SK-N-MC (cell line): ENCODE results near the gene CBY1.
A peak's percentile ranks its signal among the peaks of the same experiment; 100 is the strongest.

Source experiments
- DNase-seq: peaks from one replicate; pipeline ENCODE4 v3.0.0-alpha.2; 2011; ENCODE audit warnings: low read depth, low spot score
- H3K27ac ChIP-seq: fragments of 200-600 bp; sonication (generic); 2 replicates; pipeline ENCODE4 v1.5.1; 2016; ENCODE audit warnings: mixed run types
- H3K36me3 ChIP-seq: fragments of 200-600 bp; sonication (generic); 2 replicates; pipeline ENCODE4 v1.6.1; 2017; ENCODE audit warnings: antibody characterized with exemption, low read length, mixed read lengths; ENCODE audit not compliant: insufficient read depth
- H3K4me3 ChIP-seq: fragments of 200-600 bp; sonication (generic); 2 replicates; pipeline ENCODE4 v1.5.1; 2016
- H3K9ac ChIP-seq: fragments of 200-600 bp; sonication (generic); 2 replicates; pipeline ENCODE4 v1.8.0; 2017; ENCODE audit warnings: mixed run types, mixed read lengths; ENCODE audit not compliant: insufficient read length
- H3K9me3 ChIP-seq: fragments of 200-600 bp; sonication (generic); 2 replicates; pipeline ENCODE4 v1.6.1; 2017; ENCODE audit warnings: low read depth, mild to moderate bottlenecking, antibody characterized with exemption, low read length, moderate library complexity, mixed read lengths
- EZH2 ChIP-seq: fragments of 200-600 bp; sonication (generic); IDR thresholded peaks from one replicate; pipeline ENCODE4 v1.6.1; 2017; ENCODE audit warnings: antibody characterized with exemption
- FOXP2 ChIP-seq: optimal IDR thresholded peaks from 2 replicates; pipeline ENCODE3; 2011; ENCODE audit warnings: mild to moderate bottlenecking, moderate library complexity; ENCODE audit not compliant: insufficient read depth; ENCODE audit errors: extremely low read length, control extremely low read depth
- POLR2AphosphoS5 ChIP-seq: IDR thresholded peaks from 2 replicates; pipeline ENCODE4 v1.6.1; 2012; ENCODE audit warnings: mild to moderate bottlenecking, low read depth, low read length, borderline replicate concordance

The CBY1 gene

DNA sequence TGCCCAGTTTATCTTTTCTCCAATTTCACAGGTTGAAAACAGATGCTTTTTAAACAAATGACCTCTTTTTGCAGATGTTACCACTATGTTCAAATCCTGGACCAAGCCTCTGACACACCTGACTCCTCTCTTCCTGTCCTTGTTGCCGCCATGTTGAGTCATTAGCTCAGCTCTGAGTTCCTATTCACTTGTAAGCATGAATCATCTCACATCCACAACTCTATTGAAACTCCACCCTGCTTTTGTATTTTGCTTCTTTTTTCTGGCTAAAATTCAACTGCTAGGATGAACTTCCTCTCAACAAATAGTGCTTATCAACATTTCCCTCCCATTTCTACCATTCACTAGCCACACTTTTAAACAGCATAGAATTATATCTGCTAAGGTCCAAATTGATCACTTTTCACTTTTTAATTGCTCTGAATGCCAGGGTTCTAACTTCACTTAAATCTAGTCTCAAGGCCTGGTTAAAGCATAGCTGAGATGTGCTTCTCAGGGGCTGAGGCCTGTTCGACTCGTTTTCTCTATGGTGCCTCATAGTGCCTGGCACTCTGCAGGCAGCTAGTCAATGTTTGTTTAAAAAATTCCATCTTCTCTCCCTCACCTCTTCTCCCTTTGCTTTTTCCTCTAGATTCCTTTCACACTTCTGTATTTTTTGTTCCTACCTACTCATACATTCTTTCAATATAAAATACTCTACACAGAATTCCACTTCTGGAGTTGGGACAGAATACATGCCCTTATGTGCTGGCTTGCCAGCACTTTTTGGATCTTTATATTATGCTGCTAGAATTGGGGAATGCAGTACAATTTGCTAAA, 40.4 kb downstream of the CBY1 start:
- no peak overlapping the region for H3K4me3 ChIP-seq

DNA sequence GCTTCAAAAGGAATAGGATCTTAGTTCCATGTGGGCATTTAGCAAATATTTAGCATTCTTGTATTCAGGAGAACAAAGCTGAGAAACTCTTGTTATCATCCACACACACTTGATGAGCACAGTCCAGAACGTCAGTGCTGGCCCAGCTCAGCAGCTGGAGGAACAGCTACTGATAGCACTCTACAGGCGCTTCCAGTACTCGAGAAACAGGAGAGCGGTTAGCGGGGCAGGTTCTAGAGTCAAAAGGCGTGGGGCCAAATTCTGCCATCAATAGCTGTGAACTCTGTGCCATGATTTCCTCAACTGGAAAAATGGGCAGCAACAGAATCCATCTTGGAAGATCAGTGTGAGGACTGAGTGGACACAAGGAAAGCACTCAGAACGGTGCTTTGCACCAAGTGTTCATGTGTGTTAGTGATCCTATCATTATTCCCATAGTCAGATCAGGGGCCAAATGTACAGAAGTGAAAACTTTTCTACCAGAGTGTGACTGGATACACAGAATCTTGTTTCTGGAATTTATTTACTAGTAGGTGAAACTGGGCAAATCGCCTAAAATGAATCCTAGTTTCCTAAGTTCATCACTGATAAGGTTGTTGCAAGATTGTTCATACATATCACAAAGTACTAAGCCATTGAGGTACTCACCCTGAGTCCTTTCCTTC, 41.1 kb downstream of the CBY1 start:
- Histone ChIP-seq H3K9me3 (no peaks in the 10 kb centered on the region), H3K36me3 (peaks cover 19% of the 10 kb centered on the region), H3K9ac (no peak overlapping the region), H3K27ac (peak overlapping the region; percentile 17; the same call in 1 of the 2 replicates), H3K4me3 (peak overlapping the region; percentile 98)
- TF ChIP-seq POLR2AphosphoS5 (no peak), FOXP2 (no peak), EZH2 (no peak)
- no peak for DNase-seq

More for the DNA sequence above, 40.4 kb downstream of the CBY1 start:
- DNase-seq = no peak
- Histone ChIP-seq H3K36me3 (peaks cover 19% of the 10 kb centered on the region), H3K27ac (peak overlapping the region; percentile 17; the same call in 1 of the 2 replicates), H3K9me3 (no peaks in the 10 kb centered on the region), H3K9ac (no peak overlapping the region)
- no peak for TF ChIP-seq FOXP2
- no peak for TF ChIP-seq EZH2

DNA sequence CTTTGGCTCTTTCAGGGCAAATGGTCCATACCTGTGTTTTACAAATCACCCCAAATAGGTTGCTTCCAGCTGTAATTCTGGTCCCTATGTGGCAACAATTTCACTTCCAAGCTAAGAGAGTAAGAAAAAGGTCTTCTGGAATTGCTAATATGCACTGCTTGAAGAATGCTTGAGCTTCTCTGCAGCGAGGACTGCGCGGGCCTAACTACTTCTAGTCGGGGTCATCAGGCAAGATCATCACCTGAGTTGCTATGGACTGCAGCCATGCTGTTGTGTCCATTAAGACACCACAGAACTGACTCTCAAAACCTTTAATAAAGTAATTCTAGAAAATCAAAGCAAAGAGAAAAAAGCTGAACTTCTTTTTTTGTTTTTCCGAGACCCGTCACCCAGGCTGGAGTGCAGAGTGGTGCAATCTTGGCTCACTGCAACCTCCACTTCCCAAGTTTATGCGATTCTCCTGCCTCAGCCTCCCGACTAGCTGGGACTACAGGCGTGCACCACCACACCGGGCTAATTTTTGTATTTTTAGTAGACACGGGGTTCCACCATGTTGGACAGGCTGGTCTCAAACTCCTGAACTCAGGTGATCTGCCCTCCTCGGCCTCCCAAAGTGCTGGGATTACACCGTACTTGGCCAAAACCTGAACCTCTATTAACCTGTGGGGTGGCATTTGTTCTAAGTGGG, 42.1 kb downstream of the CBY1 start:
- Histone ChIP-seq H3K4me3 (peak overlapping the region; percentile 98), H3K9ac (no peak overlapping the region), H3K9me3 (no peaks in the 10 kb centered on the region), H3K36me3 (peaks cover 16% of the 10 kb centered on the region), H3K27ac (0 out of 2 replicates have a peak overlapping the region, but pooled peaks have one; percentile 19)
- DNase-seq = no peak
- TF ChIP-seq EZH2 (no peak), POLR2AphosphoS5 (no peak), FOXP2 (no peak)

DNA sequence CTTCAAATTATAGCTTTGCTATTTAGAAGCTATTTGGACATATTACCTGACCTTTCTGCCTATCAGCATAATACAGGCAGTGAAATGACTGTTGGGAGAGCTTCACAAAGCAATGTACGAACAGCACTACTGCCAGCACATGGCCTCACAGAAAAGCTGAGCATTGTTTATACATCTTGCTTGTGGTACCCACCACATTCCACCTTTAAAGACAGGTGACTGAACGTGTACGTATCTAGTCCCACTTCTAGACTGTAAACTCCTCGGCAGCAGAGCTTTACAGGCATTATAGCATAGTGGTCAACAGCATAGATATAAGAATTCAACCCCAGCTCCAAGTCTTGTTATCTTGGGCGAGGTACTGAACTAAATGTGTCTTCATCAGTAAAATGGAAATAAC, 42.7 kb downstream of the CBY1 start:
- Histone ChIP-seq H3K9ac (peak overlapping the region; percentile 97), H3K9me3 (no peaks in the 10 kb centered on the region), H3K27ac (no peak overlapping the region), H3K4me3 (peak overlapping the region; percentile 98), H3K36me3 (peaks cover 16% of the 10 kb centered on the region)
- DNase-seq = no peak
- TF ChIP-seq FOXP2 (no peak), POLR2AphosphoS5 (no peak), EZH2 (no peak)

DNA sequence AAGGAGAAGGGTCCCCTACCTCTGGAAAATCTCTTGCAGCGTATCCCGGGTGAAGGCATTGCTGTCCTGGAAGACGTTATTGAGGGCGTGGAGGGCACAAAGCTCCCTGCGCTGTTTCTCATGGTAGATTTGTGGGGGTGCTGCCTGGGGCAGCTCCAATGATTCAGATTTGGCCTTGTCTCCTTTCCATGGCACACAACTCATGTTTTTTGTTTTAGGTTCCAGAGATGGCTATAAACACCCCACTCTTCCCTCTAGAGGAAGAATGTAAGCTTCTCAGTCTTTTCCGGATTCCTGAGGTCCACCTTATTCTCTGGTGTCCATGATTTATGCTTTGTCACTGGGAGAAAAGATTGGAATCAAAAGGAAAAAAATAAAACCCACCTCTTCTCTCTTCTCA, 43.3 kb downstream of the CBY1 start:
- Histone ChIP-seq H3K27ac (peak overlapping the region; percentile 76; the same call in 1 of the 2 replicates), H3K4me3 (peak overlapping the region; percentile 98), H3K36me3 (peaks cover 16% of the 10 kb centered on the region), H3K9me3 (no peaks in the 10 kb centered on the region), H3K9ac (peak overlapping the region; percentile 97)
- no peak for DNase-seq
- TF ChIP-seq EZH2 = no peak
- TF ChIP-seq POLR2AphosphoS5 = no peak
- no peak for TF ChIP-seq FOXP2

DNA sequence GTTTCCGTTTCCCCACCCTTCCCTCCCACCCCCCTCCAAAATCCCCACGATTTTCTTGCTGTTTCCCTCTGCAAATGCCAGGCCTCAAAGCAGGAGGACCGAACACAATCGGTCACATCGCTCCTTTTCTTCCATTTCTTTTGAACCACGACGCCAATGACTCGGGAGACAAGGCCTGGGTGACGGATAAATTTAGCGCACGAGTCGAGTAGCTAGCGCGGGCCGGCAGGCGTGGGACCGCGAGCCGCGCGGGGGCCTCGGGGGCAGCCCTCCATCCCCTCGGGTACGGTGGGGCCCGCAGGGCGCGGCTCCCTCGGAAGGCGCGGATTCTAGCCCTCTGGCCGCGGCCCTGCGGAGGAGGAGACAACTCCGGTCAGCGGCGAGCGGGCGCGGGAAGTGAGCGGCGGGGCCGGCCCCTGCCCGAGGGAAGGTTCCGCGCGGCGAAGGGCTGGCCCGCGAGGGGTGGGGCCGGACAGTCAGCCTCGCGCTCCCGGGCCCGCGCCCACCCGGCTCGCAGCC, 43.9 kb downstream of the CBY1 start:
- H3K27ac ChIP-seq = peak overlapping the region; percentile 76
- no peak for DNase-seq
- peaks cover 16% of the 10 kb centered on the region for H3K36me3 ChIP-seq
- TF ChIP-seq POLR2AphosphoS5 (no peak), EZH2 (no peak), FOXP2 (no peak)
- H3K9me3 ChIP-seq = no peaks in the 10 kb centered on the region
- peak overlapping the region; percentile 97 for H3K9ac ChIP-seq
- H3K4me3 ChIP-seq = peak overlapping the region; percentile 98

DNA sequence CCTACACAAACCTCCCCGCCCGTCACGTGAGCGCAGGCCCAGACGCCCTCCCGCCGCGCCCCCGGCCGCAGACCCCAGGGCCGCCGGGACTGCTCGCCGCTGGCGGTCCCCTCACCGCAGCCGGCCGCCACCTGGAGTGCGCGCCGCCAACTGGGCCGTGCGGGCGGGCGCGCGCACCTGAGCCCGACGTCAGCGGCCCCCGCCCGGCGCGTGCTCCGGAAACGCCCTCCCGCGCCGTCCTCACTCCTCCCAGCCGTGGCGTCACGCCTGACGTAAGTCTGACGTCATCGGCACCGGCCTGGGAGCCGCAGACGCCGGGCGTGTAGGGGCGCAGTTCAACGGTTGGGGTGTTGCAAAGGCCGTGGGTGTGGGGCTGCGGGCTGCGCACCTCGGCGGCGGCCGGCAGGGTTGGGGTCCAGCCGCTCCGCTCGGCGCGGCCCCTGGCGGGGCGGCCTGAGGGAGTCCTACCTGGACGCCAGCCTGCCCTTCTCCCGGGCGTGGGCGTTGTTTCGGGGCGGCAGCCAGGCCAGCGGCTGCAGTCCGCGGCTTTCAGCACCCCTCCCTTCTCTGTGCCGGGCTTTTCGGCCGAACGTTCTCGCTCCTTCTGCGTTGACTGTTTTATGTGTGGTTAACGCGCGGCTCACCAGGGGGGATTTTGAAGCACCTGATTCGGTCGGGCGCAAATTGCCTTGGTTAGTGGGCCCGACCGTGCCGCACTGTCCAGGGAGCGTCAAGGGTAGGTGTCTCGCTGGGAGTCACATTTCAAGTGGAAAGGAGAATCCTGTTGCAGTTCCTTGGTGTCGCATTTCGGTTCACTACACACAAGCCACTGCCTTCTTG, 44.6 kb downstream of the CBY1 start, which contains the start of gene JOSD1:
Gene JOSD1 (minus strand): TSS at position 155 of the 840 bp plus-strand sequence. CDS start 956 bp downstream, outside the sequence.
- no peak for DNase-seq
- Histone ChIP-seq H3K27ac (peak within 1 kb of the TSS; percentile 89), H3K9ac (peak within 1 kb of the TSS; percentile 97), H3K9me3 (no peaks in the 10 kb centered on the region), H3K36me3 (peaks cover 16% of the 10 kb centered on the region), H3K4me3 (peak within 1 kb of the TSS; percentile 98)
- TF ChIP-seq FOXP2 (no peak), EZH2 (no peak), POLR2AphosphoS5 (peak; percentile 85)
